CD4-positive, alpha-beta T cell (primary cell): ENCODE measurements around the gene PLCL2. TPM values are rescaled to one million over a fixed set of nuclear protein-coding genes. Genes with fewer than 3 reads are reported as not detected.

ENCODE experiments used
- ATAC-seq: fragments of 200-7000 bp; cut with Tn5 transposase; one replicate; pipeline ENCODE4 v1.10.0; 2022; ENCODE audit warnings: mild to moderate bottlenecking; ENCODE audit not compliant: poor library complexity
- CTCF ChIA-PET: fragments of 350-600 bp; sonication (Branson Sonifier 250); formaldehyde crosslinking; loops from one replicate; lab custom pipeline; 2021; ENCODE audit warnings: antibody characterized with exemption, inconsistent platforms; lab: Charles Lee
- POLR2A ChIA-PET: fragments of 350-600 bp; sonication (Branson Sonifier 250); formaldehyde crosslinking; loops from one replicate; lab custom pipeline; 2021; ENCODE audit warnings: antibody characterized with exemption, inconsistent platforms; lab: Charles Lee
- DNase-seq, 14 experiments: peaks; one replicate each; pipeline ENCODE4 v3.0.0-alpha.2; 2013 to 2020; ENCODE audit warnings: mixed read lengths in 2 of 14
- H3K27ac ChIP-seq, 2 donors: one replicate each; pipeline versions ENCODE4 v1.5.1 to v1.7.0; 2013; ENCODE audit warnings: low read length in 2 of 2, low read depth in 1 of 2, mild to moderate bottlenecking in 1 of 2
- H3K27me3 ChIP-seq, 2 experiments: 1 replicate in 1 of 2; 2 replicates in 1 of 2; pipeline versions ENCODE4 v1.6.1 to v1.7.0; 2013; ENCODE audit warnings: low read length in 2 of 2, control low read depth in 1 of 2, mild to moderate bottlenecking in 1 of 2, moderate library complexity in 1 of 2; ENCODE audit not compliant: insufficient read depth in 2 of 2, control insufficient read depth in 1 of 2
- H3K36me3 ChIP-seq: one replicate; pipeline ENCODE4 v1.6.1; 2013; ENCODE audit warnings: low read length, control low read depth; ENCODE audit not compliant: insufficient read depth
- H3K4me1 ChIP-seq: one replicate; pipeline ENCODE4 v1.6.1; 2013; ENCODE audit warnings: low read length, control low read depth; ENCODE audit not compliant: insufficient read depth
- H3K4me3 ChIP-seq: one replicate; pipeline ENCODE4 v1.5.1; 2013; ENCODE audit warnings: mild to moderate bottlenecking, low read length, moderate library complexity
- H3K9me3 ChIP-seq, 2 experiments: 1 replicate in 1 of 2; 2 replicates in 1 of 2; pipeline versions ENCODE4 v1.6.1 to v1.7.0; 2013; ENCODE audit warnings: low read length in 2 of 2, mild to moderate bottlenecking in 2 of 2, control low read depth in 1 of 2, moderate library complexity in 1 of 2; ENCODE audit not compliant: control insufficient read depth in 1 of 2, insufficient read depth in 1 of 2
- H3K27ac Mint-ChIP-seq: one replicate; pipeline ENCODE4 v1.8.0; 2020; ENCODE audit warnings: mixed read lengths
- H3K27me3 Mint-ChIP-seq: one replicate; pipeline ENCODE4 v1.8.0; 2021; ENCODE audit warnings: mixed read lengths
- H3K36me3 Mint-ChIP-seq: one replicate; pipeline ENCODE4 v1.8.0; 2021; ENCODE audit warnings: low read depth, mixed read lengths
- H3K4me1 Mint-ChIP-seq: one replicate; pipeline ENCODE4 v1.8.0; 2021; ENCODE audit warnings: low read depth, mixed read lengths
- H3K4me3 Mint-ChIP-seq: one replicate; pipeline ENCODE4 v1.8.0; 2020; ENCODE audit warnings: mild to moderate bottlenecking, mixed read lengths
- H3K9me3 Mint-ChIP-seq: one replicate; pipeline ENCODE4 v1.8.0; 2020; ENCODE audit warnings: mixed read lengths
- CTCF ChIP-seq: fragments of 200-600 bp; IDR thresholded peaks from one replicate; pipeline ENCODE4 v1.8.0; 2022; ENCODE audit warnings: antibody characterized with exemption, mild to moderate bottlenecking
- intact Hi-C, 2 experiments: fragments of 100-400 bp; cut with DNase I in 1 of 2; cut with micrococcal nuclease in 1 of 2; formaldehyde crosslinking; loops; one replicate each; pipeline versions ENCODE4 v1.15.1 to v1.9.0; 2023 to 2025; cut with DNase I, micrococcal nuclease
- polyA plus RNA-seq, 2 donors: library from polyadenylated mRNA; unstranded; fragments of 120-200 nt; gene quantifications; one replicate each; pipeline ENCODE4 v1.2.1, GENCODE V29; 2013
- total RNA-seq, 174 experiments: library from RNA in 2 of 174; stranded (reverse) in 2 of 174; gene quantifications; one replicate each; pipeline ENCODE4 v1.2.3 and lab custom pipeline; 2021 to 2026

PLCL2 gene
- total RNA-seq (10 to 100 TPM; 35.1 to 36.3 TPM), total RNA-seq (lab: John Stamatoyannopoulos, UW) (36.9 to 210 (median 130) reads per million in 172 experiments)
- 57.5 TPM for polyA plus RNA-seq (2013, experiment 1 of 2)
- 62.5 TPM for polyA plus RNA-seq (2013, experiment 2 of 2)

- Histone ChIP-seq H3K27me3 (no peaks in the 10 kb centered on the region), H3K27ac (peak within 1 kb of the TSS; percentile 68 to 91), H3K4me1 (peaks cover 22% of the 10 kb centered on the region), H3K9me3 (peaks cover 0 to 4% of the 10 kb centered on the region in 2 experiments), H3K36me3 (no peaks in the 10 kb centered on the region), H3K4me3 (peak within 1 kb of the TSS; percentile 93)
- ChIA-PET CTCF (interaction anchor here (0.5 to 3.1 kb wide), 20 partner anchors 10 to 347 kb away, joined by 3 to 17 read pairs (median 4); no protein-coding TSS in a partner anchor), POLR2A (interaction anchor here (0.7 to 7.7 kb wide), 24 partner anchors 12 to 347 kb away, joined by 3 to 137 read pairs (median 4); no protein-coding TSS in a partner anchor)
- H3K27me3 Mint-ChIP-seq = no peaks in the 10 kb centered on the region
- peak within 1 kb of the TSS; percentile 98 for H3K27ac Mint-ChIP-seq
- DNase-seq (peak; percentile 61 to 93 (median 72)), ATAC-seq (peak; percentile 66)
- intact Hi-C loops = loop anchor here (1.0 to 10.0 kb wide), 11 partner anchors 16 to 600 kb away; no protein-coding TSS in a partner anchor
- no peaks in the 10 kb centered on the region for H3K9me3 Mint-ChIP-seq
- peaks cover 54% of the 10 kb centered on the region for H3K4me1 Mint-ChIP-seq
- peaks cover 17% of the 10 kb centered on the region for H3K36me3 Mint-ChIP-seq
- H3K4me3 Mint-ChIP-seq = peak within 1 kb of the TSS; percentile 100
- TF ChIP-seq CTCF = no peak
Observed at GRCh38 chr3:16884748-16885592, at the start of gene PLCL2. Gene PLCL2 (plus strand): TSS chr3:16884955. CDS start chr3:16885040, 85 bp downstream.

GRCh38 chr3:16836505-16837237 is 48.1 kb upstream of the PLCL2 start:
- H3K36me3 ChIP-seq = no peaks in the 10 kb centered on the region
- no peaks in the 10 kb centered on the region for H3K27me3 ChIP-seq
- no peak for ATAC-seq
- no peak for DNase-seq
- peaks cover 49% of the 10 kb centered on the region for H3K4me1 Mint-ChIP-seq
- no peaks in the 10 kb centered on the region for H3K36me3 Mint-ChIP-seq
- no peak for TF ChIP-seq CTCF
- ChIA-PET POLR2A (interaction anchor here (2.2 to 2.5 kb wide), 2 partner anchors 9 to 48 kb away, joined by 7 to 10 read pairs; partner anchors contain the start of gene PLCL2), CTCF (interaction anchor here (1.4 to 2.0 kb wide), 2 partner anchors 8 to 47 kb away, joined by 6 read pairs; partner anchors contain the start of gene PLCL2)
- no peak overlapping the region for H3K27ac ChIP-seq
- no peaks in the 10 kb centered on the region for H3K27me3 Mint-ChIP-seq
- H3K4me1 ChIP-seq = peaks cover 13% of the 10 kb centered on the region
- no peak overlapping the region for H3K4me3 ChIP-seq
- H3K4me3 Mint-ChIP-seq = no peak overlapping the region
- no peaks in the 10 kb centered on the region for H3K9me3 ChIP-seq
- intact Hi-C loops = loop anchor here in 1 of 2 experiments (5.0 to 10.0 kb wide), 2 partner anchors 46 to 552 kb away; partner anchors contain the start of gene PLCL2
- H3K27ac Mint-ChIP-seq = no peak overlapping the region
- H3K9me3 Mint-ChIP-seq = no peaks in the 10 kb centered on the region

GRCh38 chr3:16837602-16838001 is 47.2 kb upstream of the PLCL2 start:
- no peak overlapping the region for H3K27ac ChIP-seq
- no peaks in the 10 kb centered on the region for H3K9me3 ChIP-seq
- Mint-ChIP-seq H3K27me3 (no peaks in the 10 kb centered on the region), H3K9me3 (no peaks in the 10 kb centered on the region), H3K27ac (no peak overlapping the region), H3K4me1 (peaks cover 58% of the 10 kb centered on the region), H3K4me3 (no peak overlapping the region), H3K36me3 (no peaks in the 10 kb centered on the region)
- POLR2A ChIA-PET = interaction anchor here (2.2 to 2.5 kb wide), 2 partner anchors 10 to 47 kb away, joined by 7 to 10 read pairs; partner anchors contain the start of gene PLCL2
- H3K36me3 ChIP-seq = no peaks in the 10 kb centered on the region
- H3K4me1 ChIP-seq = peaks cover 23% of the 10 kb centered on the region
- H3K27me3 ChIP-seq = no peaks in the 10 kb centered on the region
- CTCF ChIA-PET = interaction anchor here (1.4 to 2.0 kb wide), 2 partner anchors 9 to 47 kb away, joined by 6 read pairs; partner anchors contain the start of gene PLCL2
- no peak overlapping the region for H3K4me3 ChIP-seq
- no peak for DNase-seq
- ATAC-seq = no peak
- intact Hi-C loops = loop anchor here in 1 of 2 experiments (5.0 to 10.0 kb wide), 2 partner anchors 45 to 553 kb away; partner anchors contain the start of gene PLCL2
- no peak for TF ChIP-seq CTCF
